ENCODE measurements around the gene MATN1.

Gene MATN1

GRCh38 chr1:30687886-30688285 is 35.5 kb downstream of the MATN1 start:
- Histone ChIP-seq H3K4me2 (ENCODE audit: low read length) (no peak overlapping the region), H3K36me3 (ENCODE audit: control insufficient read depth, low read length) (no peaks in the 10 kb centered on the region), H3K27ac (ENCODE audit: low read depth, low read length) (no peak overlapping the region), H3K9me3 (ENCODE audit: control insufficient read depth, insufficient read depth, low read length) (no peaks in the 10 kb centered on the region), H3K9me2 (replicated peaks; ENCODE audit: control insufficient read depth, low read length) (no peaks in the 10 kb centered on the region), H4K20me1 (ENCODE audit: control insufficient read depth, insufficient read depth, low read depth, low read length) (no peaks in the 10 kb centered on the region), H3F3A (ENCODE audit: control insufficient read depth, insufficient read depth) (no peaks in the 10 kb centered on the region), H3K79me2 (ENCODE audit: control insufficient read depth, low read length) (no peaks in the 10 kb centered on the region), H3K27me3 (ENCODE audit: control insufficient read depth, low read length) (peaks cover 6% of the 10 kb centered on the region; the same call in 1 of the 2 replicates), H3K4me1 (ENCODE audit: control insufficient read depth, low read length) (peaks cover 7% of the 10 kb centered on the region), H3K4me3 (ENCODE audit: low read length) (no peak overlapping the region)
- TF ChIP-seq EZH2phosphoT487 (IDR thresholded peaks at IDR 0.05; ENCODE audit: borderline replicate concordance, low read length): no peak

GRCh38 chr1:30686236-30686935 is 37.0 kb downstream of the MATN1 start:
- Histone ChIP-seq H3K9me3 (ENCODE audit: control insufficient read depth, insufficient read depth, low read length) (no peaks in the 10 kb centered on the region), H3K4me2 (ENCODE audit: low read length) (no peak overlapping the region), H4K20me1 (ENCODE audit: control insufficient read depth, insufficient read depth, low read depth, low read length) (no peaks in the 10 kb centered on the region), H3K27ac (ENCODE audit: low read depth, low read length) (no peak overlapping the region), H3K4me3 (ENCODE audit: low read length) (no peak overlapping the region), H3K27me3 (ENCODE audit: control insufficient read depth, low read length) (peaks cover 10% of the 10 kb centered on the region; the same call in 1 of the 2 replicates), H3K36me3 (ENCODE audit: control insufficient read depth, low read length) (no peaks in the 10 kb centered on the region), H3K79me2 (ENCODE audit: control insufficient read depth, low read length) (no peaks in the 10 kb centered on the region), H3K4me1 (ENCODE audit: control insufficient read depth, low read length) (no peaks in the 10 kb centered on the region), H3K9me2 (replicated peaks; ENCODE audit: control insufficient read depth, low read length) (no peaks in the 10 kb centered on the region), H3F3A (ENCODE audit: control insufficient read depth, insufficient read depth) (no peaks in the 10 kb centered on the region)
- TF ChIP-seq CTCF (IDR thresholded peaks at IDR 0.05; ENCODE audit: low read depth, low read length, poor library complexity, severe bottlenecking): no peak
- TF ChIP-seq EZH2phosphoT487 (IDR thresholded peaks at IDR 0.05; ENCODE audit: borderline replicate concordance, low read length): no peak

- peaks cover 10% of the 10 kb centered on the region; the same call in 1 of the 2 replicates for H3K27me3 ChIP-seq (ENCODE audit: control insufficient read depth, low read length)
- no peaks in the 10 kb centered on the region for H4K20me1 ChIP-seq (ENCODE audit: control insufficient read depth, insufficient read depth, low read depth, low read length)
- H3K79me2 ChIP-seq (ENCODE audit: control insufficient read depth, low read length): no peaks in the 10 kb centered on the region
- TF ChIP-seq CTCF (IDR thresholded peaks at IDR 0.05; ENCODE audit: low read depth, low read length, poor library complexity, severe bottlenecking) (no peak), EZH2phosphoT487 (IDR thresholded peaks at IDR 0.05; ENCODE audit: borderline replicate concordance, low read length) (no peak)
- no peak overlapping the region for H3K27ac ChIP-seq (ENCODE audit: low read depth, low read length)
- H3K36me3 ChIP-seq (ENCODE audit: control insufficient read depth, low read length): no peaks in the 10 kb centered on the region
- no peak overlapping the region for H3K4me3 ChIP-seq (ENCODE audit: low read length)
- no peaks in the 10 kb centered on the region for H3F3A ChIP-seq (ENCODE audit: control insufficient read depth, insufficient read depth)
- H3K9me2 ChIP-seq (replicated peaks; ENCODE audit: control insufficient read depth, low read length): no peaks in the 10 kb centered on the region
- H3K4me2 ChIP-seq (ENCODE audit: low read length): no peak overlapping the region
- H3K4me1 ChIP-seq (ENCODE audit: control insufficient read depth, low read length): no peaks in the 10 kb centered on the region
- H3K9me3 ChIP-seq (ENCODE audit: control insufficient read depth, insufficient read depth, low read length): no peaks in the 10 kb centered on the region
These were observed 37.6 kb downstream of the MATN1 start for GRCh38 chr1:30685796-30686165.
